NK-92 (cell line): ENCODE results near the gene L2HGDH.

Source experiments
- DNase-seq: peaks from one replicate; lab custom pipeline; 2025; ENCODE audit not compliant: unreplicated experiment; lab: John Stamatoyannopoulos, UW

Gene L2HGDH

GRCh38 chr14:50299585-50299984 is 12.4 kb downstream of the L2HGDH start:
- DNase-seq: no peak

- no peak for DNase-seq
These were observed 21.7 kb downstream of the L2HGDH start for GRCh38 chr14:50290306-50290705.

- DNase-seq: no peak
These were observed 23.9 kb downstream of the L2HGDH start for GRCh38 chr14:50288146-50288545.

DNA sequence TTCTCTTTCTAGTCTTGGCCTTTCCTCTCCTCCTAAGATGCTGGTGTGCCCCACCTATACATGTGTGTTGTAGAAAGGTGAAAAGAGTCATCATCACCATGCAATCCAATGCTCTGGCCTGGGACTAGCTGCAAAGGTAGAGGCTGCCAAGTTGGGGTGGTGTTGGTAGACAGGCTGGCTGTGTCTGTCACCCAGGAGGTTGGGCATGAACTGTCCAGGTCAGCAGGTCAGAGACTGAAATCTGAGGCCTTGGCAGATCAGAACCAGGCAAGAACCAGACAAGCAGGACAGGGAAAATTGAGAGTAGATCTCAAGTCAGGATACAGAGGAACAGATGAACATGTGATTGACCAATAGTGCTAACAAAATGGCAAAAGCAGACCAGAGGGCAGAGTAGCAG is 26.2 kb downstream of the L2HGDH start:
- DNase-seq: no peak

- DNase-seq: no peak
These were observed 39.5 kb downstream of the L2HGDH start for GRCh38 chr14:50272498-50272897.

DNA sequence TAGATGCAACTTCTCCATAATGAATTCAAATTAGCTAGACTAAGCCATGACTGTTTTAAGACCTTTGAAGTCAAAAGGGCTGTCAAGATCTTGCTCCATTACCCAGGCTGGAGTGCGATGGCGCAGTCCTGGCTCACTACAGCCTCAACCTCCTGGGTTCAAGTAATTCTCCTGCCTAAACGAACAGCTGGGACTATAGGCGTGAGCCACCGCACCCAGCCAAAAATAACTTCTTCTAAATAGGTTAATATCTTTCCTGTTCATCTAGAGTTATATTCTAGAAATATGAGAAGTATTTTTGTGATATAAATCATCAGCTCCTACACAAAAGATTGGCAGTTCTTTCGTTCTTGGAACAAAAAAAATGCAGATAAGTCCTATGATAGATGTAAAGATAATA is 41.1 kb downstream of the L2HGDH start:
- DNase-seq: no peak

DNA sequence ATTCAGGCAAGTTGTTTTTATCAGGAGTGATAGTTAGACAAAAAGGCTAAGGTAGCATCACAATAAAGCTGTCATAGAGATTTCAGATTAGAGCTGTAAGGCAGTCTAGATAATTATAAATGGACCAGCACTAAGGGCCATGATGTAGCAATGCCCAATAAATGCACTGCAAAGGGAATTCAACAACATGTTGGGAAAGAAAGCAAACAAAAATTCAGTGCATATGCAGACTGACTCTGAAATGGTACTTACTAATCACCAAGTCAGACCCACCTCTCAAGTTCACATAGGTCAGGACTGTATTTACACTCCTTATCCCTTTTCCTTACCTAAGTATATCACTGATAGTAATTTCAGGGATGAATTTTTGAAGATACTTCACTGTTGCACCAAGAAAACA is 47.0 kb downstream of the L2HGDH start:
- no peak for DNase-seq

GRCh38 chr14:50263321-50263720 is 48.7 kb downstream of the L2HGDH start:
- no peak for DNase-seq

- DNase-seq: no peak
These were observed 49.2 kb downstream of the L2HGDH start for GRCh38 chr14:50262865-50263264.

- no peak for DNase-seq
These were observed 51.5 kb downstream of the L2HGDH start for GRCh38 chr14:50260511-50260910.

DNA sequence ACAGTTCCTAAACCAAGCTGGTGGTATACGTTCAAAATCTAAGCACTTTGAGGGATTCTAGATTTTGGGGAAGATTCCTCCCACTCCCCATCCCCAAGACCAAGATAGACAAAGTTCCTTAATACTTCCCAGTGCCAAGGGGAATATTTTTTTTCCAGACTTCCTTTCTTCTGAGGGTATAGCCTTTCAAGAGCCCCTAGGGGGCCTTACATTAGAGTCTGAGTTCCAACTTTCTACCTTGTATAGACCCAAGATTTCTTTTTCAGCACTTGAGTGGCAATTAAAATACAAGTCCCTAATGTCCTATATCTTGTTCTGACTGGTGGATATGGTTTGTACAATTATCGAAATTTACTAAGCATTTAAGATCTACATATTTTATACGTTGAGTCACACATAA is 52.0 kb downstream of the L2HGDH start:
- no peak for DNase-seq

DNA sequence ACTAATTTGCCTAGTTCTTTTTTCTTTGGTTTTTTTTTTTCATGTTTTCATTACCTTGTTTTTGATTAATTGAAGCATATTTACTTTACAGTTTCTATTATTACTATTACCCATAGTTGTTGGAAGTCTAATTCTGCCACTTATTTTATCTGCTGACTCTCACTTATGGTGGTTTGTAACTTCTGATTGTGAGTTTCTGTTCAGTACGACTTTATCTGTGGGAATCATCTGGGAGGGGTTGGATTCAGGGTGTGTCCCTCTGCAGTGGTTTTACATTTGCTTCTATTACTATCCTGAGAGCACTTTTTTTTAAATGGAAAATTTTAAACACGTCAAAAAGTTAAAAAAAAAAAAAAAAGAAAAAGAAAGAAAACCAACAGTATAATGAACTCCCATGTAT is 54.3 kb downstream of the L2HGDH start:
- no peak for DNase-seq

GRCh38 chr14:50254248-50254647 is 57.8 kb downstream of the L2HGDH start:
- DNase-seq: no peak

GRCh38 chr14:50249136-50249775 is 62.8 kb downstream of the L2HGDH start:
- DNase-seq: no peak

DNA sequence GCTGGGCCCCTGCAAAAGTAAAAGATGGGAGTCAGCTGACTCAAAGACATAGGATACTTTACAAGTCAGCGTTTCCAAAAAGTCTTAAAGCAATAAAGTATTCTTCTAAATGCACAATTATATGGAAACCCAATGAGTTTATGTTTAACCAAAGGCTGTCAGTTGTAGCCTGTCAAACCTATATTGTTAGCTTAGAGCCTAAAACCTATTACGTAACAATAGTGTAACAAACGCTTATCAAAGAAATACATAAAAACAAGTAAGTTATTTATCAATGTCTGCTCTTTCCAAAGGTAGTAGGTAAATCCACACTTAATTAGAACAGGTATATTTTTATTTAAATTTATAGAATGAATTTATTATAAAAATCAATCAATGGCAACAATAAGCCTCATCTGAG is 64.8 kb downstream of the L2HGDH start:
- no peak for DNase-seq

DNA sequence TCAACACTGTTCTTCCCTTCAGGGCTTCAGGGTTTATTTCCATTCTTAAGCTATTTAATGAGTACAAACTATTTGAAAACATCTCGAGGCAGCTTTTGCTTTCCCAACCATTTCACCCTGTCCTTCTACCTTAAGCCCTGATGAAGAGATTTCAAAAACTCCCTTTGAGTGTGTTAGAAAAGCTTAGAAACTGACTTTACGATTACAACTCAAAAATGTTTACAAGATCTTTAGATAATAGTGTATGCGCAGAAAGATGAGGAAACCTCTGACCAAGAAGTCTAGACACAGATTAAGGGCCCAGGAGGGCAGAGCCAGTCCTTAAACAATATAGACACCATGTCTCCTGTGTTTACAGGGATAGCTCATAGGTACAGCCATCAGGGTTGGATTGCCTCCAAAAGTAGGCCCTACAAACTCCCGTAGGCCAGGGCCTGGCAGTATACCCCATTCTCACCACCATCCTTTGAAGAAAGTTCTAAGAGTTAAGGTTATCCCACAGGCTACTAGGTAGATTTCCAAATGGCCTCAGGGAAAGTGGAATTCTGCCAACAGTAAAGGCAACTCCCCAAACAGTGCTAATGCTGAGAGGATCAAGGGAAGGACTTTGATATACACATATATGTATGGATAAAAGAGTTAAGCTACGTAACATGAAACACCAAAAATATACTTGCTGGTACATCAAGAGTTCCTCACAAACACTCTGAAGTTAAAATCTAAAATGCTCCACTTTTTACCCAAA is 69.3 kb downstream of the L2HGDH start:
- no peak for DNase-seq

DNA sequence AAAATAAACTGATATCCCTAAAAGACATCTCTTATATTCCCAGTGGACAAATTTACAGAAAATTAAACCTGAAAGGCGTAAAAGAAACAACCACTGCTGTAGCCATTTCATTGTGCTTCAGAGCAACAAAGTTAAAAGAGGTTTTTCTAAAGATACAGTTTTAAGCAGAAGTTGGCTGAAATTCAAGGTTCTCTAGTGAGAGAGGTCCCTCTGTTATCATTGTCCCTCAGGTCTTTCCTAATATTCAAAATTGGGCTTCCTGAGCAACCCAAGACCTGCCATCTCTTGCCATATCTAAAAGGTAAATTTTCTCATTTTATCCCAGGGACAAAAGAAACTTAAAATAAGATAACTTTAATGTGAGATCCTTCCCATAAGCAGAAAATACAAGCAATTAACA is 69.9 kb downstream of the L2HGDH start:
- no peak for DNase-seq

DNA sequence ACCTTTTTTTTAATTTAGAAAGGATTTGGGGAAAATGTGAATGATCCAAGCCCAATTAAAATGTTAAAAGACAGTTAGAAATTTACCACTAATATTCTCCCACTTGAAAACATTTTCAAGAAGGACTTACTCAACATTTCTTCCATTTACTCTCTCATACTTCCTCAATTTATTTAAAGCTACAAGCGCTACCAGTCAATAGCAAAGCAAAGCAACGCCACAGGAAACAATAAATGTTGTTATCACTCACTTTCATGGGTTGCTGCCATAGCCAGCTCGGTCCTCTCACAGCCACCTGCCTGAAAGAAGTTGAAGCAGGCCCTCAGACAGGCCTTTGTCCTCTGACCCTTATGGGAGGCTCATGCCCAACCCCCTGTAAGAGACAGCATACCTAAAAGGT is 74.6 kb downstream of the L2HGDH start:
- DNase-seq: no peak

- DNase-seq: no peak
These were observed 78.1 kb downstream of the L2HGDH start for GRCh38 chr14:50233951-50234250.

GRCh38 chr14:50233166-50233950 is 78.7 kb downstream of the L2HGDH start:
- DNase-seq: no peak

DNA sequence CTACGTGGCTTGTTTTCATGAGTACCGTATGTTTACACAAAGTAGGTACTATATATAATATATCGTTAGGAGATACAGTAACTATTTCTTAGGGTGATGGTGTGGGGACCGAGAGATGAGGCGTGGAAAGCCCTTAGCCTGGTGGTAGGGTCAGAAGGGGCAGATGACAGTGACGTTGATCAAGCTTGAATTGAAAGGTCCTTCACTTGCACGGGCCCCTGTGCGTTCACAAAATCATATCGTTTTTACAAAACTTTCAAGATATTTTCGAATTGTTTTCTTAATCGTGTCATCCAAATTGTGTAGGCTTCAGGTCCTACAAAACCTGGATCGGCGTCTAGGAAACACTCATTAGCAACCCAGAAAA is 79.8 kb downstream of the L2HGDH start:
- DNase-seq: no peak

DNA sequence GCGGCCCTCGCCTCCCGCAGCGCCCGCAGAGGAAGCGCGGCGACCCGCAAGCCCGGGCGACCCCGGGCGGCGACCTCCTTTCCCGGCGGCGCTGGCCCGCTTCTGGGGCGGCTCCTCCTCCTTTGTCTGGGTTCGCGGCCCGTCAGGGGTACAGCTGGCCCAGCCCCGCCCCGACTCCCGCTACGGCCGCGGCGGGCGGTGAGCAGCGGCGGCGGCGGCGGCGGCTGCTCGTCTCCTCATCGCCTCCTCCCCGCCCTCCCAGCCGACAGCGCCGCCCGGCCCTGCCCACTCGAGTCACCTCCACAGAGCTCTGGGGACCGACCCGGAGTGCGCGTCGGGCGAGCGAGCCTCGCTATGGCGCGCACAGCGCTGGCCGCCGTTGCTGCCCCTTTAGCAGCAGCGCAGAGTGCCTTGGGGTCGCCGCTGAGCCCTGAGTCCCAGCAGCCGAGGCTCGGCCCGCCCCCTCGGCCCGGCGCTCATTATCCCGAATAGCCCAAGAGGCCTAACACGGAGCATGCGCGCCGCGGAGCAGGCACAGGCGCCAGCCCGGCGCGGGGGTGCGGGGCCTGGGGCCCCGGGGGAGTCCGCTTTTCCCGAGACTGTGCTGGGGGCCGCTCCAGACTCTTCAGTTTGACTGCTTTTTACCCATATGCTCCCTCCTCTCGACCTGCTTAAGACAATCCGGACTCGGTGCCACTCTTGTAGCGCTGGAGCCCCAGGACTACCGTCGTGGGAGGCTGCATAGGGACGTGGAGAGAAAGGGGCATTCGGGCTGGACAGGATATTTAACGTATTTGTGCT is 80.4 kb downstream of the L2HGDH start, which contains the start of gene SOS2:
Gene SOS2, minus strand, starts transcription at position 104 of the 801 bp plus-strand sequence. CDS start 295 bp downstream, outside the sequence.
- DNase-seq: no peak
